ENCODE measurements around the gene GTF2E1. TPM values are rescaled to one million over a fixed set of nuclear protein-coding genes. Genes with fewer than 3 reads are reported as not detected.
"Not testable (repeated sequence)": the region's sequence is repeated elsewhere in the genome, so short reads cannot be mapped to it uniquely, and the experiment has no call there.

Gene GTF2E1
- total RNA-seq, 1 experiment from 2014 or later, result 21.5 TPM

- H3K4me3 ChIP-seq (replicated peaks in 1 of 2; ENCODE audit: low read depth in 1 of 2, low read length in 2 of 2), result no peak overlapping the region
- no peaks in the 10 kb centered on the region for H3K9me3 ChIP-seq (ENCODE audit: control insufficient read depth in 1 of 2, insufficient read depth in 1 of 2, low read depth in 1 of 2, low read length in 2 of 2)
- H2AFZ ChIP-seq (ENCODE audit: low read depth, low read length, poor library complexity, severe bottlenecking), result no peak overlapping the region
- TF ChIP-seq, protein P1, sequence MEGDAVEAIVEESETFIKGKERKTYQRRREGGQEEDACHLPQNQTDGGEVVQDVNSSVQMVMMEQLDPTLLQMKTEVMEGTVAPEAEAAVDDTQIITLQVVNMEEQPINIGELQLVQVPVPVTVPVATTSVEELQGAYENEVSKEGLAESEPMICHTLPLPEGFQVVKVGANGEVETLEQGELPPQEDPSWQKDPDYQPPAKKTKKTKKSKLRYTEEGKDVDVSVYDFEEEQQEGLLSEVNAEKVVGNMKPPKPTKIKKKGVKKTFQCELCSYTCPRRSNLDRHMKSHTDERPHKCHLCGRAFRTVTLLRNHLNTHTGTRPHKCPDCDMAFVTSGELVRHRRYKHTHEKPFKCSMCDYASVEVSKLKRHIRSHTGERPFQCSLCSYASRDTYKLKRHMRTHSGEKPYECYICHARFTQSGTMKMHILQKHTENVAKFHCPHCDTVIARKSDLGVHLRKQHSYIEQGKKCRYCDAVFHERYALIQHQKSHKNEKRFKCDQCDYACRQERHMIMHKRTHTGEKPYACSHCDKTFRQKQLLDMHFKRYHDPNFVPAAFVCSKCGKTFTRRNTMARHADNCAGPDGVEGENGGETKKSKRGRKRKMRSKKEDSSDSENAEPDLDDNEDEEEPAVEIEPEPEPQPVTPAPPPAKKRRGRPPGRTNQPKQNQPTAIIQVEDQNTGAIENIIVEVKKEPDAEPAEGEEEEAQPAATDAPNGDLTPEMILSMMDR (IDR thresholded peaks at IDR 0.05 in 2 of 3, conservative IDR thresholded peaks at IDR 0.05 in 1 of 3; ENCODE audit: borderline replicate concordance in 1 of 3, insufficient read depth in 1 of 3, low read depth in 2 of 3, low read length in 2 of 3), result no peak
- TF ChIP-seq FOSL1 (IDR thresholded peaks at IDR 0.05; ENCODE audit: low read depth) (no peak), YY1 (IDR thresholded peaks at IDR 0.05; ENCODE audit: extremely low read depth, insufficient replicate concordance, low read depth, low read length) (no peak), POLR2A (IDR thresholded peaks at IDR 0.05; ENCODE audit: borderline replicate concordance, extremely low read depth, insufficient read depth, insufficient read length) (no peak), SIN3A (IDR thresholded peaks at IDR 0.05; ENCODE audit: low read depth) (no peak)
- no peaks in the 10 kb centered on the region for H3K9me2 ChIP-seq (ENCODE audit: insufficient read depth)
- H3K27ac ChIP-seq (ENCODE audit: low read depth, low read length), result no peak overlapping the region
- no peaks in the 10 kb centered on the region for H4K20me1 ChIP-seq (ENCODE audit: insufficient read depth)
- DNase-seq (ENCODE audit: low read depth, low spot score), result no peak
- CTCF ChIA-PET, result no interaction called here
- RAD21 ChIA-PET (ENCODE audit: low non-redundant PET in 1 of 2, low total read pairs in 2 of 2, uncharacterized antibody in 2 of 2, unreplicated experiment in 2 of 2), result no interaction called here
- H3K79me2 ChIP-seq (ENCODE audit: insufficient read depth, low read length), result peaks cover 5% of the 10 kb centered on the region
- BruUV-seq (replicated peaks), result no TSS peak
- no peak overlapping the region for H3K9ac ChIP-seq (ENCODE audit: low read length)
- no peaks in the 10 kb centered on the region for H3K36me3 ChIP-seq (ENCODE audit: control insufficient read depth in 1 of 2, insufficient read depth in 2 of 2, low read length in 2 of 2)
- no peaks in the 10 kb centered on the region for H3K27me3 ChIP-seq (ENCODE audit: insufficient read depth, low read length)
- H3K4me1 ChIP-seq (ENCODE audit: control insufficient read depth in 1 of 2, insufficient read depth in 2 of 2, low read length in 2 of 2), result no peaks in the 10 kb centered on the region
- no peak overlapping the region for H3K4me2 ChIP-seq (ENCODE audit: low read length)
- no peak for ATAC-seq
- intact Hi-C loops (cut with micrococcal nuclease), result no loop called here
- POLR2A ChIA-PET, result no interaction called here
These were observed 29.3 kb upstream of the GTF2E1 start for GRCh38 chr3:120713262-120713661.

DNA sequence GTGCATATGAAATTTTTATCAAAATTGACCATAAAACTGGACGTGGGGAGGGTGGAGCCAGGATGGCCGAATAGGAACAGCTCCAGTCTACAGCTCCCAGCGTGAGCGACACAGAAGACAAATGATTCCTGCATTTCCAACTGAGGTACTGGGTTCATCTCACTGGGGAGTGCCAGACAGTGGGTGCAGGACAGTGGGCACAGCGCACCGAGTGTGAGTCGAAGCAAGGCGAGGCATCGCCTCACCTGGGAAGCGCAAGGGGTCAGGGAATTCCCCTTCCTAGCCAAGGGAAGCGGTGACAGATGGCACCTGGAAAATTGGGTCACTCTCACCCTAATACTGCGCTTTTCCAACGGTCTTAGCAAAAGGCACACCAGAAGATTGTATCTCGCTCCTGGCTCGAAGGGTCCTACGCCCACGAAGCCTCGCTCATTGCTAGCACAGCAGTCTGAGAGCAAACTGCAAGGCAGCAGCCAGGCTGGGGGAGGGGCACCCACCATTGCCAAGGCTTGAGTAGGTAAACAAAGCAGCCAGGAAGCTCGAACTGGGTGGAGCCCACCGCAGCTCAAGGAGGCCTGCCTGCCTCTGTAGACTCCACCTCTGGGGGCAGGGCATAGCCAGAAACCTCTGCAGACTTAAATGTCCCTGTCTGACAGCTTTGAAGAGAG is 23.2 kb upstream of the GTF2E1 start:
- H3K27ac ChIP-seq (ENCODE audit: low read depth, low read length); POLR2A ChIA-PET; H3K4me3 ChIP-seq (replicated peaks in 1 of 2; ENCODE audit: low read depth in 1 of 2, low read length in 2 of 2); H4K20me1 ChIP-seq (ENCODE audit: insufficient read depth); H3K79me2 ChIP-seq (ENCODE audit: insufficient read depth, low read length); ATAC-seq; intact Hi-C loops (cut with micrococcal nuclease); H3K9me2 ChIP-seq (ENCODE audit: insufficient read depth); H3K9ac ChIP-seq (ENCODE audit: low read length); H3K4me1 ChIP-seq (ENCODE audit: control insufficient read depth in 1 of 2, insufficient read depth in 2 of 2, low read length in 2 of 2); BruUV-seq (replicated peaks); H3K27me3 ChIP-seq (ENCODE audit: insufficient read depth, low read length); CTCF ChIA-PET; RAD21 ChIA-PET (ENCODE audit: low non-redundant PET in 1 of 2, low total read pairs in 2 of 2, uncharacterized antibody in 2 of 2, unreplicated experiment in 2 of 2); H3K4me2 ChIP-seq (ENCODE audit: low read length); H3K36me3 ChIP-seq (ENCODE audit: control insufficient read depth in 1 of 2, insufficient read depth in 2 of 2, low read length in 2 of 2); H3K9me3 ChIP-seq (ENCODE audit: control insufficient read depth in 1 of 2, insufficient read depth in 1 of 2, low read depth in 1 of 2, low read length in 2 of 2); DNase-seq (ENCODE audit: low read depth, low spot score); H2AFZ ChIP-seq (ENCODE audit: low read depth, low read length, poor library complexity, severe bottlenecking): not testable (repeated sequence)
